Islet precursor cell (in vitro differentiated cells): ENCODE data around the gene TMEM236.

Source experiments
- DNase-seq: peaks from one replicate; pipeline ENCODE4 v3.0.0-alpha.2; 2018

The TMEM236 gene

DNA sequence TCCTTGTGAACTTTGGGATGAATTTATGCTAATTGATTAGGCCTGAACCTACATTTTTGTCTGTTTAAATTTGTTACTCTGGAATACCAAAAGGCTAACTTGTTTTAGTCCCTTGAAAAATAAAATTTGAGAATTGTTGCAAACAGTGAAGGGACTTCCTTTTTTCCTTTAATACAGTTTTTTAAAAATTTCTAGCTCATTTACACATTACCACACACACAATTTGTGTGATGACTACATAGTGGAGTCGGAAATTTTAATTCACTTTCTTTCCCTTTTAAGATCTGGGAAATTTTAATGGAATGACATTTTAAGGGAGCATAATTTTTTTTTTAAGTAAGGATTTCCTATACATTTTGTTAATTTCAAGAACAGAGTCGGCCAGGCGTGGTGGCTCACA is 8.6 kb upstream of the TMEM236 start:
- DNase-seq = no peak

DNA sequence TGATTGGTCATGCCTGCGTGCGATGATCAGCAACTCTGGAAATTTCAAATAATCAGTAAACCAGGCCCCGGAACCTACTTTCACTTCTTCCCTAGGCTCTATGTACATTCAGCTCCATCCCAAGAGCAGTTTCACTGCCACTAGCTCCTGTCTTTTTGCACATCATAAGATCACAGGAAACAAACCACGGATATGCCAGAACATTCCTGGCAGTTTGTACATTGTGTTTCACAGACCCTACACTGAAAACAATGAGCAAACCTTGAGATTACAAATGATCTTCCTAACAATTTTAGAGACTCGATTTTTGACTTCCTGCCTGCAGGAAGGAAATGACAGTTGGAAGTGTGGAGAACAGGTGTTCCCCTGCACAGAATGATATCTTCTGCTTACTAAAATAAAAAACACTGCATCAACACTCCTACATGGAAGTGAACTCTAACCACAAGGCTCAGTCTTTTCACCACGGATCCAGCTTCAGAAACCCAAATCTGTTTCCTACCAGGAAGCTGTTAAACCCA is 7.6 kb upstream of the TMEM236 start:
- no peak for DNase-seq

DNA sequence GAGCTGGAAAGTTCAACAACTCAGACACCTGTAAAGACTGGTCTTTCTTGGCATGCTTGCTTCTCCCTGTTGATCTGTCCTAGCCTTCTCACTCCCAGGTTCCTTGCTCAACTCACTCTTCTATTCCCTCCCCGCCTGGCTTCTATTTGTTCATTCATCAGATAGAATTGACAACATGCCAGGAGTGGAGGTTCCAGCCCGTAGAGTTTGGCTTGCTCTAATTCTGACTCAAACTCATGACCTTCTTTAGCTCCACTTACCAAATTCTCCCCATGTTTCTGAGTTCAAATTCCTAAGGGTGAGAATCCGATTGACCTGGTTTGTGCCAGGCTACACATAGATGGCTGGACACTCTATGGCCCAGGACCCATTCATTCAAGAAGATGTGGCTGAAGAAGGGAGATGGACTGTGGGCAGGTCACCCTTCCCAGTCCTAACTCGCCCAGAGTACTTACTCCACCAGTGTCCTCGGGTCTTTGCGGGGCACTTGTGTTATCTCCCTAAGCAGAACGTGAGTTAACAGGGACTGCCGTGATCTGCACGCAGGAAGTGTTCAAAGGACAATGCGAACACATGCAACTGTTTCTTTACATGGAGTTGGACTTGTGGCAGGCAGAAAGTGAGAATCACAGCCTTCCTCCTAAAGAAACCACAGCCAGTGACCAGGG is 4.0 kb upstream of the TMEM236 start:
- DNase-seq = no peak

DNA sequence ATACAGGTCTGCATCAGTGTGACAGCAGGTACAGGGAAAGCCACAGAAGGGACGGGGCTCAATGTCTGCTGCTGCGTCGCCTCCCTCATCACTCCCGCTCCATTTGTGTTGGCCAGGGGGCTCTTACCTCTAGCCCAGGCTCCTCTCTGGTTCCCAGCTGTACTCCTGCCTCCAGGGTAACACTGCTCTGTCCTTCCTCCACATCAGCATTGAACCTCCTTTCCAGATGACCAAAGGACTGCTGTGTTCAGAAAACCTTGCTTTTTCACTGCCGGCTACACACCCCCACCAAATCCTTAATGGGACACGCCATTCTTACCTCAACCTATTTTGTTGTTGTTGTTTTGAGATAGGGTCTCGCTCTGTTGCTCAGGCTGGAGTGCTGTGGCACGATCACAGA is 2.1 kb upstream of the TMEM236 start:
- no peak for DNase-seq

DNA sequence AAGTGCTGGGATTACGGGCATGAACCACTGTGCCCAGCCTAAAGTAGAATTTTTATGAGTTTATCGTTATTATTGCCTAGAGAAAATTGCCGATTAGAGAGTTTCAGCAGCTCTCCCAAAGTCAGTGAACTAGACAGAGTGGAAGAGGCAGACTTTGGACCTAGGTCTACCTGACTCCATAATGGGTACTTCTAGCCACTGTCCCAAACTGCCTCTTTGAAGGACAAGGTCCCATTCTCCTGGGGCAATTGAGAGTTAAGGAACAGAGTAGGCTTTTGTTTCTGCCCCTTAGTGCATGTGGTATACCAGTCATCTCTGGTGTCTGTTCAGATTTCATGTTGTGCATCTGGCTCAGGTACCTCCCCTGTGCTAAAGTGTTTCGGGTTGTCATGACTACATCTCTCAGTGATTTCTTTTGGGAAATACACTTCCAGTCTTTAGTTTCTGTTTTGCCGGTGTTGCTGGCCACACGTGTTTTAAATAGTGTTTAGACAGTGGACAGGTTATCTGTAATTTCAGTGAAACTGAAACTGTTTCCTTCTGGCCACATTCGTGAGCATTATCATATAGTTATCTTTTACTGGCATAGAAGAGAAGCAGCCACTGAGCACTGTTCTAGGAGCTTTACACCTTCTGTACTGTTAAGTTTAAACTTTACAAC is 4.7 kb downstream of the TMEM236 start:
- DNase-seq = no peak

DNA sequence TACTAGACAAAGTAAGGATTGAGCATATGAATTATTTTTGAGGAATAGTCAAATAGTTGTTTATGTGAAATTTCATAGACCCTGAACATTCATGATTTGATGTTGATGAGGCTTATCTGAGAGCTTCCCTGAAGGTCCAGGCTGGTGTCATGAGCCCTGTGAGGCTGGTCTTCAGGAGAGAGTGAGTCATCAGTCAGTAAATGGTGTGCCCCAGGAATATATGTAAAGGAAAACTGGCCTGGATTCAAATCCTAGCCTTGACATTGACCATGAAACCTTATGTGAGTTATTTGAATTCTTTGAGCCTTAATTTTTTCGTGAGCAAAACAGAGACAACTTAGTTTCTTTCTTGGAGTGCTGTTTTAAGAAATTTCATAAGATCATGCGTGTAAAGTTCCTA is 6.2 kb downstream of the TMEM236 start:
- DNase-seq = no peak

DNA sequence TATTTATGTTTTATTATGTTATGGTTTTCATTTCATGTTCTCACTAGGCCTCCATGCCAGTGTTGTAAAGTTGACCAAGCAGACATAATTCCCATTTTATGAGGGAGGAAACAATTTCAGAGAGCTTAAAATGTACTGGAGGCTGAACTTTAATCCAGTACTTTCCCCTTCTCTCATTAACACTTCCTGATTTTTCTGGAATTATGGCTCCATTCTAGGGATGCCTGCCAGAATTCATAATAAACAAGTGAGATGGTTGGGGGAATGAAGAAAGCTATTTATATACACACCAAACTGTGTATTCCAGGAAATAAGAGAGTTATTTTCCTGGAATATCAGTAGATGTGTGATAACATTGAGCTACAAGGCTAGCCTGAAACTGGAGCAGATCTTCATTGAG is 6.9 kb downstream of the TMEM236 start:
- DNase-seq = no peak

DNA sequence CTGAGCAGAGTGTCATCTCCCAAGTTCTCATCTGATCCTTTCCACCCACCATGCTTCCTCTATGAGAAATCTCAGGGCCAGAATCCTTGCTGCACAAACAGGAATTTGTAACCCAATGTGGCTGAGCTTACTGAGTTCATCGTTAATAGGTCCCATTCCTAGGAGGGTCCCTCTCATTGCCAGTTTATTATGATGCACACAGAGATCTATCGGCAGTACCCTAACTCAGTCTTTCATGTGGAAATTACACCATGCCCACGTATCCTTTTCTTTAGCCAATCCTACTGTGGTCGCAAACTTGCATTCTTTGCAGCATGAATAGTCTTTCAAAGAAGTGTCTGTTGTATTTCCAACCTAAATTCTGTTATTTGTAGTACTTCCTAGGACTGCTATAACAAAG is 12.1 kb downstream of the TMEM236 start:
- DNase-seq = no peak

DNA sequence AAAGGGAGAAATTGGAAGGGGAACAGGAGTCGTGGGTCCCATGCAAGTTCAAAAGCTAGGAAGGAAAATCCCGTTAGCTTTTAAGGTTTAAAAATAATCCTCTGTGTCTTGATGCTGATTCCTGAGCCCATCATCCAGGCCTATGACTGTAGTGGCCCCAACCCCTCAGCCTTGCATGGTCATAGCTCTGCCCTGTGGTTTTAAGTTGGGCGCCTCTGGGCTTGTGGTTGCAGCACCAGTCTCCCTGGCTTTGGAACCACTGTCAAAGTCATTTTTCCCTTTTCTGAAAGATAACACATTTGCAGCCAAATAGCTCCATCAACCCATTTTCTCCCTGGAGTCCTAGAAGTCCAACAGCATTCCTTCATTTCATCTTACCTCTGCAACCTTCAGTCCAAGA is 13.6 kb downstream of the TMEM236 start:
- no peak for DNase-seq

DNA sequence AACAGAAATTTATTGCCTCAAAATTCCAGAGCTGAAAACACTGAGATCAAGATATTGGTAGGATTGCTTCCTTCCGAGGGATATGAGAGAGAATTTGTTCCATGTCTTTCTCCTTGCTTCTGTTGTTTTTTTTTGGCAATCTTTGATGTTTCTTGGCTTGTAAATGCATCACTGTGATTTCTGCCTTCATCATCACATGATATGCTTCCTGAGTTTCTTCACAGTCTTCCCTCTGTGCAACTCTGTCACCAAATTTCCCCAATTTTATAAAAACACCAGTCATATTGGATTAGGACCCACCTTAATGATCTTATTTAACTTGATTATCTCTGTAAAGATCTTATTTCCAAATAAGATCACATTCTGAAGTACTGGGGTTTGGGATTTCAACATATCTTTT is 14.7 kb downstream of the TMEM236 start:
- DNase-seq = no peak

DNA sequence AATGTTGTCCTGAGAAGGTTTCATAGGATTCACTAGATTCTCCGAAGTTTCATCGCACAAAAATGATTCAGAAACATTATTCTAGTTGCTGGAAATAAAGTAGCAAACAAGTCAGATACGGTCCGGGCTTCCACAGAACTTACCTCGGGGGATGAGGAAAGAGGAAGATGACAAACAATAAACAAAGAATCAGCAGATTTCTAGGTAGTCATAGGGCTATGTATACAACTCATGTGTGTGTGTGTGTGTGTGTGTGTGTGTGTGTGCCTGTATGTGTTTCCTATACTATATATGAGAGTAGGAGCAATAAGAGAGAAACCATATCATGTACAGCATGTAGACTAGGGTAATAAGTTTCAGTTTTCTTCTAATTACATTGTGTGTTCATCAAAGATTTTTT is 16.5 kb downstream of the TMEM236 start:
- DNase-seq = no peak

DNA sequence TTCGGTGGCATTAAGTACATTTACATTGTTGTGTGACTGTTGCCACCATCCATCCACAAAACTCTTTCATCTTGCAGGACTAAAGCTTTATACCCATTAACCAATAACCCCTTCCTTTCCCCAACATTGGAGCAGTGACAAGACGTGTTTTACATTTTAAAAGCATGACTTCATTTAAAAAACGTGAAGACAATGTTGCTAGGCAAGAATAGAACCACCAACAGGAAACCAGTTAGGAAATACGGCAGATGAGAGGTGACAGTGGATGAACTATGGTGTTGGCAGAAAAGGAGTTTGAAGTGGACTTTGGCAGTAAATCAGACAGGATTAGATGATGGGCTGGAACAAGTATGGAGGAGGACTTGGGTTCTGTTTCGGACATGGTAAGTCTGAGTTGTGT is 17.0 kb downstream of the TMEM236 start:
- DNase-seq = no peak

DNA sequence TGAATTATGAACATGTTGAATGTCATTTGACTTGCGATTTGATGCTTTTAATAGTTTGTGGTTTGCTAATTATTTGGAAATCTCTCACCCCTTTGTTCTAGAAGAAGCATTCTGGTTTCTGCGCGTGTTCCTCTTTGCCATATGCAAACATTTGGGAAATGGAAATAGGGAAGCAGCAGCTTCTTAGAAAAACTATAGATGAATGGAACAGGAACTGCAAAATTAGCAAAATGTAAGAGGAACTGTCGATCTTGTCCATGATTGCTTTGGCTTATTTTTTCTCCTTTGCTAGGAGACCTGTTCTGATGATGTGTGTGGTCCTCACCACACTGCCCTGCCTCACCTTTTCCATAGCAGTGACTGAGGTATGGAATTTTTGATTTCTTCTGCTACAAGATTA is 19.0 kb downstream of the TMEM236 start:
- DNase-seq = no peak

DNA sequence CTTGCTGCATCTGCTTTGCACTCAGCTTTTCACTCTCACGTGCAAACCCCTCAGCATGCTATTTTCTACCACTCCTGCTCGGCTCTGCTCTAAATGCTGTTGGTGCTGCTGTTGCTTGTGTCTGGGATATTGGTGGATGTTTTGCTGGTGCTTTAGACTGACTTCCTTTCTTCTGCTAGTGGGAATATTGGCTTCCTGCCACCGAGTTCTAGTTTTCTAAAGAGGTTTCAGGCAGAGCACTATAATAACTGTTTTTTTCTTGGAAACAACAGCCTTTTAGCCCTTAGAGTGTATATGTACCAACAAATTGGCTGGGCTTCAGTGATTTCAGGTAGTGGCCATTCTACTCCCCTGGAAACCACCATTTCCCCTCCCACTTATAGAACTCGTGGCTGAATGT is 27.8 kb downstream of the TMEM236 start:
- DNase-seq = no peak

DNA sequence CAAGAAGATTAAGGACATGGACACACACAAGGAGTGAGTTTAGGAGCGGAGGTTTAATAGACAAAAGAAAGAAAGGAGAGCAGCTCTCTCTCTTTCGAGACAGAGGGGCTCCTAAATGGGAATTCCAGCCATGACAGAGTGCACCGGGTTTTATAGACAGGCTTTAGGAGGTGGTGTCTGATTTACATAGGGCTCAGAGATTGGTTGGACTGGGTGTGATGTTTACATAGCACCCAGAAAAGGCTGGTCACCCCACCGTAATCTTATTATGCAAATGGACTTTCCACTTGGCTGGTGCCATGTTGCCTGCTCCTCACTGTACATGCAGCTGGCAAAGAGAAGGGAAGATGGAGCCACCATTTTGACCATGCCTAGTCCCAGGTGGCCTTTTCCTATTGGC is 28.7 kb downstream of the TMEM236 start:
- DNase-seq = no peak

DNA sequence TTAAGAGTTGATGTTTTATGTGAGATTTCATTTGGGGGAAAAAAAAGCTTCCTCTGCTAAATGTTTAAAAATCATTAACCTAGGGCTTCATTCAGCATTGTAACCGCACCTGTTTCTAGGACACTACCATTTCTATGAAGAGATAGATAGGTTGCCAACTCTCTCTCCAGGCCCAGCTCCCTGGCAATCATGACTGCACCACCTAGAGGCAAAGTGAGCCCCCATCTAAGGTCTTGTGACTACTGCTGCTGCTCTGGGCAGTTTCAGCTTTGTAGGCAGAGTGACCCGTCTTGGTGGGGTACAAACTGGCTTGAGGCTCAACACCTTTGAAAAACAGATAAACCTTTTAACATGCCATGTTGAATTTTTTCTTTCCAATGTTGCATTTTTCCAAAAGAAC is 29.9 kb downstream of the TMEM236 start:
- no peak for DNase-seq

DNA sequence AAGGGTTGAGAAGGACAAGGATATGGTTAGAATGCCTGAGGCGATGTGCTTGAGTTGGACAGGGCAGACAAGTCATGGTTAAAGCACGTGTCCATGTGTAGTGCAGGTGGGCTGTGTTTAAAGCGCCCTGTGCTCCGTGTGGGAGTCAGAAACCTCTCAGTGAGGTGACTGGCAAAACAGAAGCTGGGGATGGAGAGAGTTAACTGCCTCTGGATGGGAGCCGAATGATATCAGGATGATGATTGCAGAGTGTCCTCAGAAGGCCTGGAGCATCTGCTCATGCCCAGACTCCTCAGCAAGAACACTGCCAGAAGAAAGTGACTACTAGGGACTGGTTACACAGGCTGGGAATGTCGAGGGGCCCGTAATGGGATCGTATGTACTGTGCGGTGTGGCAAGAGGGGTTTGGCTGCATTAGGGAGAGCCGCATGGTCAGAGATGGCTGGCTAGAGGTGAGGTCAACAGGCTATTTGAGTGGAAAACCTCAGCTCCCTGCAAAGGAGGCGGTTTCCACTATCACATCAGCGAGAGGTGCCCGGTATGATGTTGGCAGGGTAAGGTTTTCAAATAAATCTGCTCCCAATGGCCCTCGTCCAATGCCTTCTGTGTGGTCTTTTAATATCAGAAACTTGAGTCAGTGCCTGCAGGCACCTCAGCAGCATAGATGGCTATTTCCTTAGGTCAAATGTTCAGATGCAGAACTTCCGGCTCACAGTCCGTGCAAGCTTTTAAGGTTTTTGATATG is 31.1 kb downstream of the TMEM236 start:
- DNase-seq = no peak

DNA sequence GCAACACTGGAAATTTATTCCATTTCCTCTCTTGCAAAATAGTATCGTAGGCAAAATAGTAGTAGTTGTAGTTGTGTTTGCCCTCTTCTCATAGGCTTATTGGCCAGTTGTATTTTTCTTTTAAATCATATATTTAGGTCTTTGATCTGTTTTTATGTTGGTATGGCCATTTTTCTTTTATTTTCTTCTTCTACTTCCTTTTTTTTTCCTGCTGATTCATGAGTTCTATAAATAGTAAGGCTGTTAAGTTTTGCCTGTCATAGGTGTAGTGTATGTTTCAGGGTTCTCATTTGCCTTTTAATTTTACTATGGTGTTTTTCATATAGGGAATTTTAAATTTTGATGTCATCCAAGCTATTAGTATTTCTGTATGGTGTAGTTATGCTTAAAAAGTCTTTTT is 31.8 kb downstream of the TMEM236 start:
- no peak for DNase-seq

DNA sequence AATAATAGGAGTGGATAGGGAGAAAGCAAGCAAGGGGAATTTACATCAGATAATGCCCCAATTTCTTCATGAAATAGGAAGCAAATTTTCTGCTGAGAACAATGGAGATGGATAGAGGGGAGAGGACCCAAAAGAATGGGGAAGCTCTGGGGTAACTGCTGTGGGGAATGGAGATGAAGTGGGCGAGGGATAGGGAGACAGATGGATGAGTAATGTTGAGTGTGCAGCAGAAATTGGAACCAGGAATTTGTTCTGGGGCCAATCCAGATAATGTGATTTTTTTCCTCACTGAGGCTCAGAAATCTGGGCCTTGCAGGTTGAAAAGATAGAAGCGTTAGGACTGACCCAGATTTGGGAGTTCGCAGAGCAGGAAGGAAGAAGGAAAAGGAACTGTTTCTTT is 32.7 kb downstream of the TMEM236 start:
- no peak for DNase-seq

DNA sequence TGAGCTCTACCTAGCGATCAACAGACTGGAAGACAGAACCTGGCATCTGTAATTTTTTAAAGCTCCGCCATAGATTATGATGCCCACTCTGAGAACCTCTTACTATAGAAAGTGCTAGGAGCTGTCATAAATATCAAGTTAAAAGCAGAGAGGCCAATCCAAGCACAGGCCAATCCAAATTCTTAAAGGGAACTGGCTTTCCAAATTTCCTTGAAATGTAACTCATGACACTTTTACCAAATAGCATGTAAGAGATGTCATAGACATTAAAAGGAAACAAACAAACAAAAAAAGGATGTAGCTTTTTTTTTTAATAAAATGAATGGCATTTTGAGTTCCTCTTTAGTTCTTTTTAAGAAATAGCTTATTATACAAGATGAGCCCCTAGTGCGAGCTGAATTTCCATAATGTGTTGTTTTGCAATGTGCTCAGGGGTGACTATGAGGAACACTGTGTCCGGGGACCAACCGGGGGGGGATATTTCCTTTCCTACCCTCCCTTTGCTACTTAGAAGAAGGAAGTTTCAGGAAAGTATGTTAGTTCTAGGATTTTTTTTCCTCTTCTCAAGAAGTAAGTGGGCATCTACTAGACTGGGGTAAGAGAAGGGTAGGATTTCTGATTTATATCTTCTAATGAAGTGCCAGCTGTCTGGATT is 33.4 kb downstream of the TMEM236 start:
- DNase-seq = no peak

DNA sequence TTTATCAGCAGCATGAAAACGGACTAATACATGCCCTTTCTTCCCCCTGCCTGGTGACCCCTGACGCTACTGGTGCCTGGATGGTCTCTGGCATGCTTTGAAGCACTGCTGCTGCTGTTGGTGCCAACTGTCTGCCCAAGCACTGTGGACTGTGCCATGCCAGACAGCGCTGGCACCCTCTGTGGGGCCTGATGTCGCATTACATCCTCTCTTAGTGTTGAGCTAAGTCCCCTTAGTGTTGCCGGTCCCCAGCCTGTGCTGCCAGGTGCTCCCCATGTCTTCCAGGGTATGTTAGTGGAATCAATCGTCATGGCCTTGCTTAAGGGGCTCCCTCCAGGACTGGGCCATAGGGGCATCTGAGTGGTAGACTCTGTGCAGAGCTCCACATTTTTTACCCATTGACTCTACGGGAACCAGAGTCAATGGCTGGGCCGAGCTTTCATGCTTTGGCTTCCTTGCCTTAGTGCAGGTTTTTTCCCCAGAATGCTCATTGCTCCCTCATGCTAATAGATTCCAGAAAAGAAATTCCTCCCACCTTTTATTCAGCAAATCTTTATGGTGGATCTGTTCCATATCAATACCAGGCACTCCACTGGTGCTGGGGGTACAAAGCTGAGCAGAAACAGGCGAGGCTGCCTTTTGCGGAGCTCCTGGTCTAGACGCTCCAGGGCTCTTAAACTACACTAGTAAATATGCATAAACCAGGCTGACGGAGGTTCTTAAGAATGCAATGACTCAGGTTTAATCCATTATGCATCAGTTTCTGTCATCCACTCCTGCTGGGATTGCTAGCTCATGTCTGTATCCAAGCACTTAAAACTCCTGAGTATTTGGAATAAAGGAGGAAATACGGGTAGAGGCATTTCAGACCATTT is 35.3 kb downstream of the TMEM236 start:
- DNase-seq = peak; percentile 92

DNA sequence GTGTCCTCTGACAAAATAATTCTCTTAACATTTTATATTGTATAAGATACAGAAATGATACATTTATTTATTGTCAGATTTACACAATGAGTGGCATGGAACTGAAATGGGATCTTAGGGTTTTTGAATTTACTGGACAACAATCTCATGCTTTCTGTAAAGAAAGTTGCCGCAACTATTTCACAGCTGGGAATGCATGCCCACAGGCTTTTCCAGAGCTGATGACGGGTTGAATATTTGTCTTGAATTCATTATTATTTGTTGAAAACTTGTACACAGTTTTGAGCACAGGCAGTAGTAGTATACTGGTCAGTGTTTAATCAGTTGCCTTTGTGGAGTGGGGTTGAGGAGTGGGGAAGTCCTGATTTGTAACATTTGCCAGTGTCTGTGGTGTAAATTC is 36.6 kb downstream of the TMEM236 start:
- DNase-seq = no peak

DNA sequence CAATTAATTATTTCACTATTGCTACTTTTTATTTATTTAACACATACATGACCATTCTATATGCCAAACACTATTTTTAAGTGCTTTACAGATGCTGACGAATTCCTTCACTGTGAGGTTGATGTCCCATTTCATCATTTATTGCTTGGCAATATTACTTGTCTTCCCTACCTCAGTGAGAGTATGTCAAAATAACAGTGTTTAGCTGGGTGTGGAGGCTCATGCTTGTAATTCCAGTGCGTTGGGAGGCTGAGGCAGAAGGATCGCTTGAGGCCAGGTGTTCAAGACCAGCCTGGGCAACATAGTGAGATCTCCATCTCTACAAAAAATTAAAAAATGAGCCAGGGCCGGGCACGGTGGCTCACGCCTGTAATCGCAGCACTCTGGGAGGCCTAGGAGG is 37.4 kb downstream of the TMEM236 start:
- no peak for DNase-seq
